ENCODE results near the gene CENPB.

CENPB gene

GRCh38 chr20:3739926-3740451 lies 46.6 kb downstream of the CENPB start:
- no peak for TF ChIP-seq CTCF (conservative IDR thresholded peaks at IDR 0.05; ENCODE audit: low read depth, low read length)
- no peak for DNase-seq (ENCODE audit: low read depth)
- no peak overlapping the region for H3K4me3 ChIP-seq (ENCODE audit: low read depth, low read length)

- no peak for DNase-seq (ENCODE audit: low read depth)
- no peak overlapping the region for H3K4me3 ChIP-seq (ENCODE audit: low read depth, low read length)
- TF ChIP-seq CTCF (conservative IDR thresholded peaks at IDR 0.05; ENCODE audit: low read depth, low read length): no peak
Measured at GRCh38 chr20:3739054-3739925, 47.2 kb downstream of the CENPB start.

GRCh38 chr20:3738111-3739053 lies 48.2 kb downstream of the CENPB start:
- H3K4me3 ChIP-seq (ENCODE audit: low read depth, low read length): no peak overlapping the region
- DNase-seq (ENCODE audit: low read depth): peak; percentile 45
- TF ChIP-seq CTCF (conservative IDR thresholded peaks at IDR 0.05; ENCODE audit: low read depth, low read length): no peak

GRCh38 chr20:3735768-3736167 lies 50.8 kb downstream of the CENPB start:
- no peak overlapping the region for H3K4me3 ChIP-seq (ENCODE audit: low read depth, low read length)
- DNase-seq (ENCODE audit: low read depth): no peak
- TF ChIP-seq CTCF (conservative IDR thresholded peaks at IDR 0.05; ENCODE audit: low read depth, low read length): no peak

GRCh38 chr20:3734111-3734843 lies 52.3 kb downstream of the CENPB start:
- TF ChIP-seq CTCF (conservative IDR thresholded peaks at IDR 0.05; ENCODE audit: low read depth, low read length): no peak

More at GRCh38 chr20:3734111-3734843, 52.3 kb downstream of the CENPB start:
- no peak for DNase-seq (ENCODE audit: low read depth)
- H3K4me3 ChIP-seq (ENCODE audit: low read depth, low read length): no peak overlapping the region

All from choroid plexus epithelial cell (primary cell).